Epithelial cell of proximal tubule (primary cell): ENCODE measurements around the gene TES. TPM values are rescaled to one million over a fixed set of nuclear protein-coding genes. Genes with fewer than 3 reads are reported as not detected.

ENCODE experiments used
- DNase-seq: peaks from one replicate; pipeline ENCODE4 v3.0.0-alpha.2; 2011; ENCODE audit warnings: low read depth
- H3K4me3 ChIP-seq: 2 replicates; pipeline ENCODE4 v1.5.1; 2011; ENCODE audit warnings: low read depth, mild to moderate bottlenecking, low read length
- CTCF ChIP-seq: conservative IDR thresholded peaks from 2 replicates; pipeline ENCODE4 v1.5.1; 2012; ENCODE audit warnings: low read depth, mild to moderate bottlenecking, low read length
- total RNA-seq: library from RNA; depleted of rRNA; stranded (reverse); fragments of >200 nt; gene quantifications from 2 replicates; pipeline ENCODE4 v1.2.3, GENCODE V29; 2015

TES gene
- total RNA-seq, 1 donor from 2014 or later: 174 TPM

GRCh38 chr7:116225860-116226259, 15.5 kb downstream of the TES start:
- DNase-seq: no peak
- no peak overlapping the region for H3K4me3 ChIP-seq
- TF ChIP-seq CTCF: no peak

GRCh38 chr7:116226664-116227063, 16.3 kb downstream of the TES start:
- TF ChIP-seq CTCF: no peak
- no peak for DNase-seq
- no peak overlapping the region for H3K4me3 ChIP-seq

- no peak for DNase-seq
- no peak overlapping the region for H3K4me3 ChIP-seq
- no peak for TF ChIP-seq CTCF
Observed at GRCh38 chr7:116227678-116228239, 17.4 kb downstream of the TES start.

- DNase-seq: no peak
- no peak overlapping the region for H3K4me3 ChIP-seq
- no peak for TF ChIP-seq CTCF
Observed at GRCh38 chr7:116228241-116228640, 17.9 kb downstream of the TES start.

GRCh38 chr7:116229366-116229765, 19.0 kb downstream of the TES start:
- TF ChIP-seq CTCF: no peak
- H3K4me3 ChIP-seq: no peak overlapping the region
- no peak for DNase-seq

- no peak for TF ChIP-seq CTCF
- H3K4me3 ChIP-seq: no peak overlapping the region
- no peak for DNase-seq
Observed at GRCh38 chr7:116230191-116231005, 20.1 kb downstream of the TES start.

- H3K4me3 ChIP-seq: no peak overlapping the region
- no peak for TF ChIP-seq CTCF
Observed at GRCh38 chr7:116231543-116231942, 21.2 kb downstream of the TES start.

More at GRCh38 chr7:116231543-116231942, 21.2 kb downstream of the TES start:
- DNase-seq: no peak
